H1 (cell line): ENCODE measurements around the gene NME7. TPM values are rescaled to one million over a fixed set of nuclear protein-coding genes. Genes with fewer than 3 reads are reported as not detected.

Experiments
- CHD7 ChIP-seq: fragments of 300-600 bp; sonication (generic); IDR thresholded peaks from 2 replicates; pipeline ENCODE4 v1.7.1; 2012; ENCODE audit warnings: low read length, moderate library complexity, mild to moderate bottlenecking, inconsistent platforms; ENCODE audit not compliant: insufficient replicate concordance
- E2F6 ChIP-seq: IDR thresholded peaks from 2 replicates; pipeline ENCODE4 v1.6.1; 2012; ENCODE audit warnings: inconsistent platforms
- EGR1 ChIP-seq: IDR thresholded peaks from 2 replicates; pipeline ENCODE4 v1.6.1; 2011; ENCODE audit warnings: low read depth, low read length, borderline replicate concordance
- EZH2 ChIP-seq: fragments of 200-600 bp; sonication (generic); IDR thresholded peaks from 2 replicates; pipeline ENCODE4 v1.7.1; 2012; ENCODE audit warnings: low read depth, mild to moderate bottlenecking, moderate library complexity, low read length, inconsistent platforms; ENCODE audit not compliant: severe bottlenecking
- MAX ChIP-seq: IDR thresholded peaks from 2 replicates; pipeline ENCODE4 v1.6.1; 2012; ENCODE audit warnings: inconsistent platforms
- NANOG ChIP-seq: IDR thresholded peaks from 2 replicates; pipeline ENCODE4 v1.6.1; 2011; ENCODE audit warnings: low read length, low read depth, mild to moderate bottlenecking, inconsistent platforms; ENCODE audit not compliant: insufficient read depth, poor library complexity, severe bottlenecking
- PHF8 ChIP-seq: fragments of 200-600 bp; sonication (generic); conservative IDR thresholded peaks from 2 replicates; pipeline ENCODE4 v1.7.1; 2012; ENCODE audit warnings: low read depth, mild to moderate bottlenecking, inconsistent platforms, low read length, moderate library complexity
- POLR2AphosphoS5 ChIP-seq: IDR thresholded peaks from 2 replicates; pipeline ENCODE4 v1.6.1; 2011; ENCODE audit warnings: low read depth, low read length
- TAF1 ChIP-seq: IDR thresholded peaks from 2 replicates; pipeline ENCODE4 v1.6.1; 2011; ENCODE audit warnings: mild to moderate bottlenecking, low read depth, low read length
- polyA plus RNA-seq, 7 experiments: library from polyadenylated mRNA; depleted of rRNA in 3 of 7; stranded (reverse) in 5 of 7; unstranded in 2 of 7; fragments of >200 nt in 5 of 7; fragments of 200-250 nt in 2 of 7; gene quantifications; 1 replicate in 5 of 7; 2 replicates in 1 of 7; 4 replicates in 1 of 7; pipeline versions ENCODE4 v1.2.1 to v1.2.3, GENCODE V29; 2011 to 2013; ENCODE audit warnings: missing spikeins in 2 of 7, mixed read lengths in 2 of 7
- total RNA-seq: library from RNA; stranded (reverse); fragmentation: NEBNext Ultra II Directional; extraction: Animal tissue kit (Norgen Biotek cat#: 25700); gene quantifications from 2 replicates; pipeline ENCODE4 v1.2.1, GENCODE V29; 2021

The NME7 gene
- total and polyA plus RNA-seq, 2 of the 8 experiments (the other 6 are each of a cell fraction or from before 2014, with no cell fraction given), result 11.6 to 28.5 TPM

GRCh38 chr1:169367686-169368405, at the start of gene NME7, which contains the start of gene BLZF1 (continued):
- TF ChIP-seq CHD7 (no peak), PHF8 (peak; percentile 34; the same call in 1 of the 2 replicates), POLR2AphosphoS5 (peak; percentile 8; the same call in 1 of the 2 replicates), MAX (peak; percentile 74), TAF1 (peak; percentile 53; the same call in 1 of the 2 replicates), EZH2 (no peak), EGR1 (peak; percentile 66; the same call in 1 of the 2 replicates), E2F6 (no peak; the same call in 1 of the 2 replicates), NANOG (no peak)
